ENCODE measurements around the gene ITPKA. TPM values are rescaled to one million over a fixed set of nuclear protein-coding genes. Genes with fewer than 3 reads are reported as not detected.

The ITPKA gene
- total RNA-seq, 1 donor from 2014 or later: not detected

- no peak overlapping the region for H3K4me3 Mint-ChIP-seq
- Histone ChIP-seq H3K4me1 (no peaks in the 10 kb centered on the region), H3F3A (ENCODE audit: low read depth) (no peaks in the 10 kb centered on the region), H3K4me3 (no peak overlapping the region), H3K9ac (no peak overlapping the region), H3K27ac (no peak overlapping the region), H3K9me3 (ENCODE audit: low read depth) (no peaks in the 10 kb centered on the region), H3K79me2 (ENCODE audit: low read depth) (peaks cover 3% of the 10 kb centered on the region), H2AFZ (replicated peaks) (no peak overlapping the region), H4K20me1 (ENCODE audit: low read depth) (no peaks in the 10 kb centered on the region), H3K4me2 (no peak overlapping the region), H3K36me3 (no peaks in the 10 kb centered on the region), H3K27me3 (no peaks in the 10 kb centered on the region)
- DNase-seq (ENCODE audit: low spot score): no peak
- H3K27ac Mint-ChIP-seq: no peak overlapping the region
- no peaks in the 10 kb centered on the region for H3K4me1 Mint-ChIP-seq
- peaks cover 11% of the 10 kb centered on the region for H3K36me3 Mint-ChIP-seq
- H3K27me3 Mint-ChIP-seq (ENCODE audit: insufficient read depth, low read depth): no peaks in the 10 kb centered on the region
- no peaks in the 10 kb centered on the region for H3K9me3 Mint-ChIP-seq
- no peak for TF ChIP-seq EZH2 (IDR thresholded peaks at IDR 0.05)
- TF ChIP-seq EZH2phosphoT487 (IDR thresholded peaks at IDR 0.05): no peak
- TF ChIP-seq, protein P1, sequence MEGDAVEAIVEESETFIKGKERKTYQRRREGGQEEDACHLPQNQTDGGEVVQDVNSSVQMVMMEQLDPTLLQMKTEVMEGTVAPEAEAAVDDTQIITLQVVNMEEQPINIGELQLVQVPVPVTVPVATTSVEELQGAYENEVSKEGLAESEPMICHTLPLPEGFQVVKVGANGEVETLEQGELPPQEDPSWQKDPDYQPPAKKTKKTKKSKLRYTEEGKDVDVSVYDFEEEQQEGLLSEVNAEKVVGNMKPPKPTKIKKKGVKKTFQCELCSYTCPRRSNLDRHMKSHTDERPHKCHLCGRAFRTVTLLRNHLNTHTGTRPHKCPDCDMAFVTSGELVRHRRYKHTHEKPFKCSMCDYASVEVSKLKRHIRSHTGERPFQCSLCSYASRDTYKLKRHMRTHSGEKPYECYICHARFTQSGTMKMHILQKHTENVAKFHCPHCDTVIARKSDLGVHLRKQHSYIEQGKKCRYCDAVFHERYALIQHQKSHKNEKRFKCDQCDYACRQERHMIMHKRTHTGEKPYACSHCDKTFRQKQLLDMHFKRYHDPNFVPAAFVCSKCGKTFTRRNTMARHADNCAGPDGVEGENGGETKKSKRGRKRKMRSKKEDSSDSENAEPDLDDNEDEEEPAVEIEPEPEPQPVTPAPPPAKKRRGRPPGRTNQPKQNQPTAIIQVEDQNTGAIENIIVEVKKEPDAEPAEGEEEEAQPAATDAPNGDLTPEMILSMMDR (IDR thresholded peaks at IDR 0.05): no peak
Measured at GRCh38 chr15:41536866-41537265, 43.2 kb downstream of the ITPKA start.

DNA sequence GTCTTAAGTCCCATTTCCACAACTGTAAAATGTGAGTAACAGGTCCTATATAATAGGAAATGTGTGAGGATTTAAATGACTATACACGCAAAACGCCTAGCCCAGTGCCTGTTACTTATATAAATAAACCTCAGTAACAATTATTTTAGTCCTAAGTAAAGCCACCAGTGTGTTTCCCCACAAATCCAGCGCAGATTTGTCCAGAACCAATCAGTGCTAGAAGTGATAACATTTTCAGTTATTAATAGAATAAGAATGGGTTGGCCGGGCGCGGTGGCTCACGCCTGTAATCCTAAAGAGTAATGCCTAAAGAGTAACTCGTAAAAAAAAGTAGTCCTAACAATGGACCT is 49.8 kb downstream of the ITPKA start:
- H3K4me1 ChIP-seq: peaks cover 3% of the 10 kb centered on the region
- no peaks in the 10 kb centered on the region for H3K36me3 Mint-ChIP-seq
- peak overlapping the region; percentile 99 for H3K4me3 Mint-ChIP-seq
- H2AFZ ChIP-seq (replicated peaks): peak overlapping the region; percentile 96
- peak overlapping the region; percentile 96 for H3K27ac Mint-ChIP-seq
- H3K9me3 ChIP-seq (ENCODE audit: low read depth): no peaks in the 10 kb centered on the region
- peaks cover 5% of the 10 kb centered on the region for H3K4me1 Mint-ChIP-seq
- peak overlapping the region; percentile 96 for H3K4me3 ChIP-seq
- no peaks in the 10 kb centered on the region for H4K20me1 ChIP-seq (ENCODE audit: low read depth)
- peak overlapping the region; percentile 77 for H3K9ac ChIP-seq
- H3K27me3 ChIP-seq: no peaks in the 10 kb centered on the region
- TF ChIP-seq EZH2 (IDR thresholded peaks at IDR 0.05) (no peak), EZH2phosphoT487 (IDR thresholded peaks at IDR 0.05) (no peak)
- TF ChIP-seq, protein P1 (IDR thresholded peaks at IDR 0.05): no peak
- DNase-seq (ENCODE audit: low spot score): no peak
- no peaks in the 10 kb centered on the region for H3K36me3 ChIP-seq
- no peak overlapping the region for H3K27ac ChIP-seq
- peak overlapping the region; percentile 94 for H3K4me2 ChIP-seq
- H3K9me3 Mint-ChIP-seq: no peaks in the 10 kb centered on the region
- H3F3A ChIP-seq (ENCODE audit: low read depth): peaks cover 8% of the 10 kb centered on the region
- H3K79me2 ChIP-seq (ENCODE audit: low read depth): peaks cover 18% of the 10 kb centered on the region
- peaks cover 9% of the 10 kb centered on the region for H3K27me3 Mint-ChIP-seq (ENCODE audit: insufficient read depth, low read depth)

- H3K27ac Mint-ChIP-seq: peak overlapping the region; percentile 83
Measured at GRCh38 chr15:41544650-41545015, 51.0 kb downstream of the ITPKA start.

More at GRCh38 chr15:41544650-41545015, 51.0 kb downstream of the ITPKA start:
- H3K4me2 ChIP-seq: peak overlapping the region; percentile 94
- peaks cover 8% of the 10 kb centered on the region for H3F3A ChIP-seq (ENCODE audit: low read depth)
- Mint-ChIP-seq H3K36me3 (no peaks in the 10 kb centered on the region), H3K27me3 (ENCODE audit: insufficient read depth, low read depth) (peaks cover 9% of the 10 kb centered on the region), H3K9me3 (no peaks in the 10 kb centered on the region), H3K4me3 (peak overlapping the region; percentile 99), H3K4me1 (peaks cover 5% of the 10 kb centered on the region)
- TF ChIP-seq EZH2phosphoT487 (IDR thresholded peaks at IDR 0.05): no peak
- no peak for TF ChIP-seq EZH2 (IDR thresholded peaks at IDR 0.05)
- TF ChIP-seq, protein P1 (IDR thresholded peaks at IDR 0.05): no peak
- H3K9ac ChIP-seq: no peak overlapping the region
- peak overlapping the region; percentile 96 for H3K4me3 ChIP-seq
- H3K27me3 ChIP-seq: no peaks in the 10 kb centered on the region
- H2AFZ ChIP-seq (replicated peaks): no peak overlapping the region
- no peak for DNase-seq (ENCODE audit: low spot score)
- H3K9me3 ChIP-seq (ENCODE audit: low read depth): no peaks in the 10 kb centered on the region
- H4K20me1 ChIP-seq (ENCODE audit: low read depth): no peaks in the 10 kb centered on the region
- H3K27ac ChIP-seq: no peak overlapping the region
- no peaks in the 10 kb centered on the region for H3K36me3 ChIP-seq
- H3K79me2 ChIP-seq (ENCODE audit: low read depth): peaks cover 18% of the 10 kb centered on the region
- H3K4me1 ChIP-seq: peaks cover 3% of the 10 kb centered on the region

Measured in neural progenitor cell (in vitro differentiated cells).